ENCODE data around the gene LENG8.
"Not testable (repeated sequence)": the region's sequence is repeated elsewhere in the genome, so short reads cannot be mapped to it uniquely, and the experiment has no call there.

DNA sequence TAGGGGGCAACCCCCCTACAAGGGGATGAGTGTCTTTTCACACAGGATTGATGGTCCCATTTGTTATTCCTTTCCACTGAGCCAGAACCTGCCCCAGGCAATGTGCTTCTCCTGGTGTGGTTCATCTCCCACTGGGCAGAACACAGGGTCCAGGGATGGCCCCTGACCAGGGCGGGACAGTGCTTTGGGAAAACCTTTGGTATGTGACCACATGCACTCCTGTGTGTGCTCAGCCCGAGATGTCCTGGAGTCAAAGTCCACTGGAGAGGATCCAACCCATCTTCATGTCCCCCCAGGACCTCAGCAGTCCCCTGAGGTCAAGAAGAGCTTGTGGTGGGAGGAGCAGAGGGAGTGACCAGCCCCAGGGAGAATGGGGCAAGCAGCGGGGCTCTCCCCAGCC is 59.5 kb downstream of the LENG8 start:
- not testable (repeated sequence) for TF ChIP-seq POLR2A (IDR thresholded peaks at IDR 0.05; ENCODE audit: low read depth, low read length); FOS (IDR thresholded peaks at IDR 0.05; ENCODE audit: low read depth, low read length); RCOR1 (IDR thresholded peaks at IDR 0.05; ENCODE audit: insufficient replicate concordance, low read length); ELK1 (IDR thresholded peaks at IDR 0.05; ENCODE audit: borderline replicate concordance, low read depth, low read length); CHD1 (IDR thresholded peaks at IDR 0.05; ENCODE audit: low read depth, low read length); NFE2L2 (IDR thresholded peaks at IDR 0.05; ENCODE audit: low read depth, low read length); MAFK (IDR thresholded peaks at IDR 0.05; ENCODE audit: low read depth, low read length); CEBPB (IDR thresholded peaks at IDR 0.05; ENCODE audit: low read depth, low read length); SMC3 (IDR thresholded peaks at IDR 0.05; ENCODE audit: low read depth, low read length); MXI1 (IDR thresholded peaks at IDR 0.05; ENCODE audit: borderline replicate concordance, low read depth, low read length); RAD21 (IDR thresholded peaks at IDR 0.05; ENCODE audit: low read length)
- TF ChIP-seq, protein P1, sequence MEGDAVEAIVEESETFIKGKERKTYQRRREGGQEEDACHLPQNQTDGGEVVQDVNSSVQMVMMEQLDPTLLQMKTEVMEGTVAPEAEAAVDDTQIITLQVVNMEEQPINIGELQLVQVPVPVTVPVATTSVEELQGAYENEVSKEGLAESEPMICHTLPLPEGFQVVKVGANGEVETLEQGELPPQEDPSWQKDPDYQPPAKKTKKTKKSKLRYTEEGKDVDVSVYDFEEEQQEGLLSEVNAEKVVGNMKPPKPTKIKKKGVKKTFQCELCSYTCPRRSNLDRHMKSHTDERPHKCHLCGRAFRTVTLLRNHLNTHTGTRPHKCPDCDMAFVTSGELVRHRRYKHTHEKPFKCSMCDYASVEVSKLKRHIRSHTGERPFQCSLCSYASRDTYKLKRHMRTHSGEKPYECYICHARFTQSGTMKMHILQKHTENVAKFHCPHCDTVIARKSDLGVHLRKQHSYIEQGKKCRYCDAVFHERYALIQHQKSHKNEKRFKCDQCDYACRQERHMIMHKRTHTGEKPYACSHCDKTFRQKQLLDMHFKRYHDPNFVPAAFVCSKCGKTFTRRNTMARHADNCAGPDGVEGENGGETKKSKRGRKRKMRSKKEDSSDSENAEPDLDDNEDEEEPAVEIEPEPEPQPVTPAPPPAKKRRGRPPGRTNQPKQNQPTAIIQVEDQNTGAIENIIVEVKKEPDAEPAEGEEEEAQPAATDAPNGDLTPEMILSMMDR (conservative IDR thresholded peaks at IDR 0.05; ENCODE audit: low read depth, low read length), result not testable (repeated sequence)
- TF ChIP-seq, protein P2, sequence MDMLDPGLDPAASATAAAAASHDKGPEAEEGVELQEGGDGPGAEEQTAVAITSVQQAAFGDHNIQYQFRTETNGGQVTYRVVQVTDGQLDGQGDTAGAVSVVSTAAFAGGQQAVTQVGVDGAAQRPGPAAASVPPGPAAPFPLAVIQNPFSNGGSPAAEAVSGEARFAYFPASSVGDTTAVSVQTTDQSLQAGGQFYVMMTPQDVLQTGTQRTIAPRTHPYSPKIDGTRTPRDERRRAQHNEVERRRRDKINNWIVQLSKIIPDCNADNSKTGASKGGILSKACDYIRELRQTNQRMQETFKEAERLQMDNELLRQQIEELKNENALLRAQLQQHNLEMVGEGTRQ (IDR thresholded peaks at IDR 0.05; ENCODE audit: low read depth, low read length), result not testable (repeated sequence)

Data from IMR-90 (cell line).